ENCODE results near the gene KLHL26.

The KLHL26 gene

DNA sequence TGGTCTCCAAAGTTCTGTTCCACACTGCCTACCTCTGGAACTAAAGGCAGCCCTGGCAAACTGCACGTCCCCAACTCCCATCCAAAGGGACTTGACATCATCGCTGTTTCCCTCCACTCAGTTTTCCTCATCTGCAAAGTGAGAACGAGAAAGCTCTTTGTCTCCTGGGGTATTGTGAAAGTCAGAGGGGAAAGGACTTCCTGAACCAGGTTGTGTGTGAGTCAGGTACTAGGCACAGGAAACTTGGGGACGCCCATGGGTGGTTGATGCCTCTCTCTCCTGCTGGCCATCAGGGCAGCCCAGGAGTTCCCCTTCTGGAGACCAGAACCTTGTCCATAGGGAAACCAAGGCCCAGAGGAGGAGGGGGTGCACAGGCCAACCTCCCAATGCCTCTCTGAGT is 35.0 kb upstream of the KLHL26 start:
- no peak for DNase-seq

DNA sequence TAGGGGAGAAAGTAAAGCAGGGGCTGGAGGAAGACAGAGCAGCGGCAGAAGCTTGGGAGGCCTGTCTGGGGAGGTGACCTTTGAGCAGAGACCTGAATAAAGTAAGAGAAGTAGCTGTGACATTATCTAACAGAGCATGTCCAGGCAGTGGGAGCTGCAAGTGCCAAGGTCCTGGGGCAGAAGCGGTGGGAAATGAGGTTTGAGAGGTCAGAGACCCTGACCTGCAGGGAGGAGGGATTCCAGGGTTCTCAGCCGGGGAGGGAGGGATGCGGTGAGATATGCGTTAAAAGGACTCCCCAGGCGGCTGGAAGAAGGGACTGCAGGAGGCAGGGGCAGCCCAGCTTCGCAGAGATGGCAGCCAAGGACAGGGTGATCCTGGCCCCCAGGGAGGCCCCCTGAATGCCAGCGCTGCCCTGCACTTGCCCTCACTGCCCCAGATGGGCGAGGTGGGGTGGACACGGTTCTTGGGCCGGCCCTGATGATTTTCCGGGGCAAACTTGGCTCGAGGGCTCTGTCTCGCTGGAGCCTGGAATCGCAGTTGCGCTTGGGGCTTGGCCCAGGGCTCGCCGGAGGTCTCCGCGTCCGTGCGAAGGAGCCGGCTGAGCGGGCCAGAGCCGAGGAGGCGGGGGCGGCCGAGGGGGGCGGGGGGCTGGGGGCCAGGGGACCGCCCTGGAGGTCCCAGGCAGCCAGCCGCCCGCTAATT is 33.4 kb upstream of the KLHL26 start:
- DNase-seq, result peak; percentile 48

DNA sequence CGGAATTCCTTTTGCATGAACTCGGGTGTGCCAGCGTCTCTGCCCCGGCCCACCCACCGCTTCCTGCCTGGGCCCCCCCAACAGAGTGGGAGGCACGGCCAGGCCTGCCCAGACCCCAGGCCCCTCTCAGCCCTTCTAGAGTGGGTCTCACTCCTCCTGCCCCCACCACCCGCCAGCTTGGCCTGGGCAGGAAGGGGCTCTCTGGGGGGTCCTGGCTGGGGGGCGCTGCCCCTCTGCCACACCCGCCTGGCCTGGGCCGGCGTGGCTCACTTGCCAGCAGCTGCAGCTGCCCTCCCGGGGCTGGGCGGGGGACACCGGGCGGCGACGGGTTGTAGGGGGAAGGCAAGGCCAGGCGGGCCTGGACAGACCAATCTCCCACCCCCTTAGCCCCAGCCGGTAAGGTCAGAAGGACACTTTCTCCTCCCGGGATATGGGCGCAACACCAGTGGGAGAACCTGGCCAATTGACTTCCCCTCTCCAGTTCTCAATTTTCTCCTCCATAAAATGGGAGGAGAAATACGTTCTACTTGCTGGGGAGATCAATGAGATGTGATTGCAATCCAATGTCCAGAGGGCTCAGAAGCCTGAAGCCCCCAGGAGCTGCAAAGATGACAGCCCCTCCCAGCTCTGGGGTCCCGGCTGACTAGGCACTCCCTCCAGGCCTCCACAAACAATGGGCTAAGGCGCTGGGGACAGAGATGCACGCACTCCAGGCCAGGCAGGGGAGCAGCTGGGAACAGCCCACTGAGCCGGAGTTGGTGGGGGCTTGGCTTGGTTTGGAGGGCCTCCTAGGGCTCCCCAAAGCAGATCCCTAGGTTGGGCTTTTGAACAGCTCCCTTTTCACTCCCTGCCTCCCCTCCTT is 32.6 kb upstream of the KLHL26 start:
- DNase-seq, result no peak

DNA sequence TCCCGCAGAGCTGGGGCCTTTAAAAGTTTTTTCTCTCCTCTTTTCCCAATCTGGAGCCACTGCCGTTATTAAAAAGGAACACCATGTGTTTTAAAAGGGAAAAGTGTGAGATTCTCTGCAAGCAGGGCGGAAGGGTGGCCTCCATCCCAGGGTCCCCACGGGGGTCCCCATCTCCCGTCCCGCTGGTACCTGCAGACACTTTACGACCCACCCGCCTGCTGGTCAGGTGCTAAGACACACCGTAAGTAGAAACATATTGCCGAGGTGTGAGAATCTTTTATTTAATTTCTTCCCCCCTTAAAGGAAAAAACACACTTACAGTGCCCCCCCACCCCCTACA is 32.0 kb upstream of the KLHL26 start:
- no peak for DNase-seq

DNA sequence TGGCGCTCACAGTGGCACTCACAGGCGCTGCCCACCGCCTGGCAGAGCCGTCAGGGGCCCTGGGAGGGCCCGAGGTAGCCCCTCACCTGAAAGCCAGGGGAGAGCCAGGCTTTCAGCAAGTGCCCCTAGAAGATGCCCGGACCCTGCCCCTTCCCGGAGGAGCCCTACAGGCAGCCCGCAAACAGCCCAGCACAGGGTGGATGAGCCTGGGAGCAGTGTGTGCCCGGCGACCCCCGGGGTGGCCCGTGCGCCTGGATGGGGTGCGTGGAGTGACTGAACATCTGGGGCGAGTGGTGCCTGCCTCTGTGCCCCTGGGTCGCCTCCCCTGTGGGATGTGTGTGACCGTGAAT is 31.7 kb upstream of the KLHL26 start:
- no peak for DNase-seq

DNA sequence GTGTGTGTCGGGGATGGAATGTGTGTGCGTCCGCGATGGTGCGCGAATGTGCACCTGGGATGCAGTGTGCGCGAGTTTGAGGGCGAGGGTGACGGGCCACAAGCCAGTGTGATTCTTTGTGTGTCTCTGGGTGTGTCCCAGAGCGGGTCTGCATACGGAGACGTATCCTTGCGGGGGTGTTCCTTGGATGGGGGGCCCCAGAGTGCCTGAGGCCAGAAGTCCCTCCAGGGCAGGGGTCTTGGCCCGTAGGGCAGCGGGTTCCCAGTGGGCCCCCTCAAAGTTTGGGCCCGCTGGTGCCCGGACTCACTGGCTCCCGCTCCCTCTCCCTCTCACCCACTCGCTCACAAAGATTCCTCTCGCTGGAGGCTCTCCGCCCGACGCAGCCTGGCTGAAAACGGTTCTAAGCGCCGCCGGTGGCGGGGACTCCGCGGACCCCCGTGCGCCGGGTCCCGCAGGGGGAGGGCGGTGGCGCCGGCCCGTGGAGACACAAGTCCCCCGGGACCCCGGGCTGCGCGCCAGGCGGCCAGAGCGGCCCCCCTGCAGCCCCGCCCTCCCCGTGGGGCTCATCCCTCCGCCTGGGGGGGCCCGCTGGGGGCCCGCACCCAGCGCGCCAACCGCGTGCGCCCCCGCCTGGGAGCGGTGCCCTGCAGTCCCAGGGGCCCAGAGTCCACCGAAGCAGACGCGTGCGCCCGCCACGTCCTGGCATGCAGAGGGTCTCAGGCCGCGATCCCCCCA is 31.1 kb upstream of the KLHL26 start:
- peak; percentile 25 for DNase-seq

DNA sequence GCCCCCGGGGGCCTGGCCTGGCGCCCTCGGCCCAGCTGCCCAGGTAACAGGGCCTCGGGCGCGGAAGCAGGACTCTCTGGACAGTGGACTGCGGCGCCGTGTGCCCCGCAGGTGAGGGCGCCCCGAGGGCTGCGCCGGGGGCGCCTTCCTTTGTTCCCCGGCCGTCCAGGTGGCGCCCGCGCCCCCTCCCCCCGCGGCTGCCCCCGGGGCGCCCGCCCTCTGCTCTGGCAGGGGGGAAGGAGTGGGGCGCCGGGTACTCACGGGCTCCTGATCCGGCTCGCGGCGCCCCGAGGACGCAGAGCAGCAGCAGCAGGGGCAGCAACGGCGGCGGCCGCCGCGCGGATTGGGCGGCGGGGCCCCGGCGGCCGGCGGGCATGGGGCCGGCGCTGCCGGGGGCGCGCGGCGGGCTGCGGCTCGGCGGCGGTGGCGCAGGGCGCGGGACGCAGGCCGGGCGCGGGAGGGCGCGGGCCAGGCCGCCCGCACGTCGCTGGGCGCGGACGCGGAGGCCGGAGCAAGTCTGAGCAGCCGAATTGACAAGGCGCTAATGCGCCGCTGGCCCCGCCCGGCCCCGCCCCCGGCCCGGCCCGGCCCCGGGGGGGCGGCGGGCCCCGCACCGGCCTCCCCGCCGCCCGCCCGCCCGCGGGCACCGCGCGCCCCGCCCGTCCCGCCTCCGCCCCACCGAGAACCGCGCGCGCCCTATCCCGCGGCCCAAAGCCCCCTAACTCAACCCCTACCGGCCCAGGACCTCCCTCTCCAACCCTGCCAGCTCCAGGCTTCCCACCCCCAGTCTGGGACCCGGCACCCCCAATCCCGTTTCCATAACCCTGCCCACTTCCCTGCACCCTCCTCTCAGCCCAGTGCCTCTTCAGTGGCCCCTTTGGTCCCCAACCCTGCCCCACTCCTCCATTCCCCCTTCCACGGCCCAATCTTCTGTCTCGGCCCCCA is 30.3 kb upstream of the KLHL26 start, which contains the start of gene CRLF1:
Gene CRLF1, minus strand, starts transcription at position 519 of the 945 bp plus-strand sequence. Its CDS starts 143 bp downstream, at position 376.
- no peak for DNase-seq

DNA sequence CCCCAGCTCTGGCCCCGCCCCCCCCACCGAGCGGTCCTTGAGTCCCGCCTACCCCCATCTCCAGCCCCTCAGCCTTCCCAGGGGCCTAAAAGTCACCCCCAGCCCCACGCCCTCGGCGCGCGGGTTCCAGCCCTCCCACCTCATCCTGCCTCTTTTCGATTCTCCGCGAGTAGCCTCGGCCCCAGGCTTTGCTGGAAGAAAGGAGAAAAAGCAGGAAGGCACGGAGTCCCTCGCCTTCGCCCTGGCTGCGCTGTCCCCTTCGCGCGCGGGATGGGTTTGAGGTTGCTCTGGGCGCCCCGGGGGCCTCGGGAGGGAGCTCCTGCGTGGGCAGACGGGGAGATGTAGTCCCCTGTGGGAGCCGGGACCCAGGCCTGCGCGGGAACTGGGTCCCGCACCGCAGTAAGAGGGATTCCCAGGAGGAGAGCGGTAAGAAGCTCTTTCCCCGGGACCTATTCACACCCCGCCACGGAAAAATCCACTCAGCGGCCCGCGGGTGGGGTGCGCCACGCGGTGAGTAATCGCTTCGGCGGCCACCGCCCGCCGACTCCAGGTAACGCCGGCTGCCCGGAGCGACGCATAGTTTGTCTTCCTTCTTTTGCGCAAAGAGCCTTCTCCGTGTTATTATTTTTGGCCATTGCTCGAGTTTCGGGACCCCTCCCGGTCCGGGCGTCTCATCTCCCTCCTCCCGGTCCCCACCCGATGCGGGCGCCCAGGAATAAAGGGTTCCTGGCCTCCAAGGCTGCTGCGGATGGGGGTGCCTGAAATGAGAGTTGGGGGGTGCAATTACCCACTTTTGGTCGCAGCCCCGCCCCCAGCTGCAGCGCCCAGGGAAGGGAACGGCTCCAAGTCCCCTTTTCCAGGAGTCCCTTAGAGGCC is 29.4 kb upstream of the KLHL26 start:
- DNase-seq, result peak; percentile 46

DNA sequence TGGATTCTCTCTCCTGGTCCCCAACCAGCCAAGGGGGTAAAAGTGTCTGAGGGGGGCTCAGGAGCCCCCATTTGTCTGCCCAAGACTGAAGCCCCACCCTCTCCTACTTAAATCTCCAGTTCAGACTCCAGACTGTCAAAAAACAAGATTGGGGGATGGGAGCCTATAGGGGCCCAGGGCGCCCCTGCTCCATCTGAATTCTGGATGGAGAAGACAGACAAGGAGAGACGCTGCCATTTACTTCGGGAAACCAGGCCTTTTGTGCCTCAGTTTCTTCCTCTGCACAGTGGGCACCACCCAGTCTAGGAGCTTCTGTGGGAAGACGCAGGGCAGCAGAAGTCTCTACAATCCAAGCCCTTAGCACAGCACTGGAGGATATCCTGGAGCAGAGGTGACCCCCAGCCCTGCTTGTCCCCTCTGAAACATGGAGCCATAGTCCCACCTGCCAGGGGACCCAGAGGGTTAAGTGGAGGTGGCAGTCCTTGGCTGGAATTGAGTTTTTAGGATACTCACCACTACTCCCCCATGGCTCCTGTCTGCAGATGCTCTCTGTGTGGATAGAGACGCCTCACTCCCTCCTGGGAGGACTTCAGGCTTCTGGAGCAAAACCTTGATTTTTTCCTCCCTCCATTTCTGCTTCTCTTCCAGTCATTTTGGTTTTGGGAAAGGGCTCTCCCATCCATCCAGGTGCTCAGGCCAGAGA is 28.6 kb upstream of the KLHL26 start:
- DNase-seq, result no peak

DNA sequence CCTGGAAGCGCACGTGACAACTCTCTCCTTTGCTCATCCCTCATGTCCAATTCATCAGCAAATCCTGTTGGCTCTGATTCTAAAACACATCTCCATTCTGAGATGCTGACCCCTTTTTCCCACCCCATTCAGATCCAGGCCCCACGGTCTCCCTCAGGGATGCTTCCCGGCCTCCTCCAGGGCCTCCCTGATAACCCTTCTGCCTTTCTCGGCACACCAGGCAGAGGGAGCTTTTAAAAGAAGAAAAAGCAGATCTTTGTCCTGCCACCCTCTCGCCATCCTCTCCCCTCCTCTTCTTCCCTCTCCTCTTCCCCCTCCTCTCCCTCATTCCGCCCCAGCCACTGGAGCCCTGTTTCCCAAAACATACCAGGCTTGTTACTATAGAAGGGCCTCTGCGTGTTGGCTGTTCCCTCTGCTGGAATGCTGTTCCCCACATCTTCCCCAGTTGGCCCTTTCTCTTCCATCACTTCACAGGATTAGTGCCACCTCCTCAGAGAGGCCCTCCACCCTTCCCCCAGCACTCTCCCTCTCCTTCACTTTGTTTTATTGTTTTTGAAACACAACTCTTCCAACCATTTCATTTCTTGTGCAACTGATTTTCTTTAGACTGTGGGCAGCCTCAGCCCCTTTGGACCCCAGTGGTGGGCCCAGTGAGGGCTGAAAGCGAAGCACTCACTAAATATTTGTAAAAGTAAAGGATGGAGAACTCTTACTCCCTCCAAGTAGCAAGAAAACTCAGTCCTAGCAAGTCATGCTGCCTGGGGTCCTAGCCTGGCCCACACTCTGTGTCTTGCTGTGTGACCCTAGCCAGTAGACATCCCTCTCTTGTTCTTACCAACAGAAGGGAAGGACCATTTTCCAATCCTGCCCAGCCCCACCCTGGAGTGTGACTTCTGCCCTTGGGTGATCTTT is 27.8 kb upstream of the KLHL26 start:
- no peak for DNase-seq

DNA sequence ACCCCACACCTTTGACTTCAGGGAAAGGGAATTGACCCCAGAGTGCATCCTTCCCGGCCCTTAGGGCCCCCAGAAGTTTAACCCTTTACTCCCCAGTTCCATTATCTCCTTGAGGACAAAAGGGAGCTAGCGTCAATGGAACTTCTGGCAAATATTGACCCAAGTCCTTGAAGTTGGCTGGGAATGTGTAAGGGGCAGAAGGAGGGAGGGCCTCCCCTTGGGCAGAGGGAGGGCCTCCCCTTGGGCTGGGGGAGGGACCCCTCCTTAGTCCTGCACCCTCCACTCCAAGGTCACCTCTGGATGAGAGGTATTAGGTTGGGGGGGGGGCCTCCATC is 27.1 kb upstream of the KLHL26 start:
- peak; percentile 22 for DNase-seq

DNA sequence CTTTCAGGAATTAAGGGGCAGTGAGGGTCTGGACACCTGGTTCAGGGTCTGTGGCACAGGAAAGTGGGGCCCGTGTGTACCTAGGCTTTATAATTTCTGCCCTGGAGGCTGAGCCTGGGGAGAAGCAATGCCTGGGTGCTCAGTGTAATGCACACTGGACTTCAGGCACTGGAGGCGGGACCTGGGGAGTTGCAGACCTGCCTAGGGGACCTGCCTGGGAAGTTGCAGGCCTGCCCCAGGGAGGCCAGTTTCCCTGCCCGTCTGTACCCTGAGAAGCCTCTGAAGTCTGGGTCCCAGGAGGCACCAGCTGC is 26.6 kb upstream of the KLHL26 start:
- peak; percentile 44 for DNase-seq

DNA sequence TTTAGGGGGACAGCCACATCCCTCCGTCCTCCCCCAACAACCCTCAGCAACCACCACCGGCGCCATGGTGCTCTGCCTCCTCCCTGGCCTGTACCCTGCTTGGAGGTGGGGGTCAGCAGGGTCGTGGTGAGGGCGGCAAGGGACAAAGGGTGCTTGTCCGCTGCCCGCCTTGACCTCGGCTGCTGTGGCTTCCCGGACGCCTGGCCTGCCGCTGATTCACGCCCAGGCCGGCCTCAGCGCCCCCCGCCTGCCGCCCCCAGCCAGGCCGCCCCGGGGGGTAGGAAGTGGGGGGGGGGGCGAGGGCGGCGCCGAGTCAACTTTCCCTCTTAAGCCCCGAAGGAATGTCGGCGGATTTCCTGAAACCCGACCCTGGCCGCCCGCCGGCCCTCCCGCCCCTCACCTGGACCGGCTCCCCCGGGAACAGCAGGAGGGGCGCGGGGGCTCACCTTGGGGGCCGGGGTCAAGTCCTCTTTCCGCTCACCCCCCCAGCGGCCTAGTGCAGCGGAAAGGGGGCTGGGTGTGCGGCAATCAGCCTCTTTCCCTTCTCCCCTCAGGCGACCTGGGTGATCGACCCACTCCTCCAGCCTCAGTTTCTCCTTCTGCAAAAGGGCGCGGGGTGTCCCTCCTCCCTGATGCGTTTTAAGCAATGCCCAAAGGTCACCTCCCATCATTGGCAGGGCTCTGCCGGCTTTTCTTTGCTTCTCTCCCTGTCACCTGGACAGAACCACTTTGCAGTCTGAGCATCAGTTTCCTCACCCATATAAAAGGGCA is 26.1 kb upstream of the KLHL26 start:
- DNase-seq, result no peak

DNA sequence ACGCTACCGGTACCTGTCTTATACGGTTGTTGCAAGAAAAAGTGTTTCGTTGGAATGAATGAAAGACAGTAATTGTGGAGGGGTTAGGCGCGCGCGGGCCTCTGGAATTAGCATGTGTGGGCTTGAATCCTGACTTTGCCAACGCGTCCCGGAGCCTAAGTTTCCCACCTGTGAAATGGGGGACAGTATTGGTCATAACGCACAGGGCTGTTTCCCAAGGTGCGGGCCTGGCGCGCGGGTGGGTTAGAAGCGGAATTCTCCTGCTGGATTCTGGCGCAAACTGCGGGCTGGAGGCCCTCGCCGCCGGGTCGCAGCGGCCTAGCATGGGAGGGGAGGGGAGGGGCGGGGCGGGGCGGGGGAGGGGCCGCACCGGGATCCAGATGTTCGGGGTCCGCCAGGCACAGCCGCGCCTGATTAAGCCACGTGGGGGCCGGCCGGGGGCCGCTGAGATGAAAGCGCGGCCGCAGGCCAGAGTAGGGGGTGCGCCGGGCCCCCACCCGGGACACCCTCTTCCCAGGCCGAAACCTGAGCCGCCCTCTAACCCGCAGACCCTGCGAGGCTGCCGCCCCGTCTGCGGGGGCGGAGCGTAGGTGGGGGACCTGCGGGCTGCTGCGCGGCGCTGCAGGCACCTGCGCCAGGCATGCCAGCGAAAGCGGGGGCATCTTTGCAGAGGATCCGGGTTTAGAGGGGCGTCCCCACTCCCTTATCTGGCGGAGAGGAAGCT is 25.3 kb upstream of the KLHL26 start:
- peak; percentile 57 for DNase-seq

DNA sequence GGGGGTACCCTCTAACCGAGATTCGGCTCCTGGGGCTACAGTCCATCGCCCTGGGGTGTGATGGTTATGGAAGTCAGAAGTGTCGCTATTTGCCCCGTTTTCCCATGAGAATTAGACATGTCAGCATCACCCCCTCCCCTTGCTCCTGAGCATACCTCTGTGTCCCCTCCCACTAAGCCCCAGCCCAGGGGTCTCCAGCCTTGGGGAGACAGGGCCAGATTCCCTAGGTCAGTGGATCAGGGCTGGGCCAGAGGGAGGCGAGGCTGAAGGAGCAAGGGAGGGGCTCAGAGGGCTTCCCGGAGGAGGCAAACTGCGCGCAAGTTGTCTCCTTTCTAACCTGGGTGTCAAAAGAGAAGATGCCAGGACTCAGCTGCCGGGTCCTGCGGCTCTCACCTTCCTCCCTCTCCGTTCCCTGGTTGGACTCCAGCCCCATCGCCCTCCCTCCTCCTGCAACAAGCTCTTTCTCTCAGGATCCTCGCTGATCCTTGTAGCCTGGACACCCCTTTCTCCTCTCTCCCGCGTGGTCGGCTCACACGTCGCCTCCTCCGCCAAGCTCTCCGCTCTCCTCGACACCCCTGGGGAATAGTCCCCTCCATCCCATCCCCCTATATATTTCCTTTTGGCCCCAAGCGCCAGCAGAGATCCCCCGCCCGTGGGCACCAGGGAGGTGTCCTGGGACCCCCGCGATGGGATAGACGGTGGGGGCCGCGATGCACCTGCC is 24.6 kb upstream of the KLHL26 start:
- peak; percentile 40 for DNase-seq

DNA sequence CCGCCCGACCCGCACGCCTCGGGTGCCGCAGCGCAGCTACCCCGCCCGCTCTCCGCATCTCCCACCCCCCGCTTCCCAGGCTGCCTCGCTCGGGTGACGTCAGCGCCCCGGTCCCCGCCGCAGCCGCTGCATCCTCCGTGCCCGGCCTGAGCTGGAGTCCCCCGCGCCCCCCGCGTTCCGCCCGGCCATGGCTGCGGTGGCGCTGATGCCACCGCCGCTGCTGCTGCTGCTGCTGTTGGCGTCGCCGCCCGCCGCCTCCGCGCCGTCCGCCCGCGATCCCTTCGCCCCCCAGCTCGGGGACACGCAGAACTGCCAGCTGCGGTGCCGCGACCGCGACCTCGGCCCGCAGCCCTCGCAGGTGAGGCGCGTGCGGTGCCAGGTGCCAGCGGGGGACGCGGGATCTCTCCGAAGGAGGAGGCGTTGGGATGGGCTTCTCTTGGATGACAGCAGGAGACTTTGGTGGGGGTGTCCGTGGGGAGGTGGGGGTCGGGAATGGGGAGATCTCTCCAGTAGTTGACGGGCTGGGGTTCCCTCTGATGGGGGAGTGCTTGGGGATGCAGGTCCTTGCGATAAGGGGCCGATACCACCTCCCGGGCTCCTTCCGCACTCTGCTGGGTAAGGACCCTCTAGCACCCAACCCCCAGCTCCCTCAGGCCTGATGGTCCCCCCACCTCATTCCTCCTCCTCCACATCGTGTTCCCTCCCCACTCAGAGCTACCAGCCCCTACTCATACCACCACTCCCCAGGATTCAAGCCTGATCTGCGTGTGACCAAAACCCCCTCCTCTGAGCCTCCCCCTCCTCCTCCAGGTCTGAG is 23.8 kb upstream of the KLHL26 start, which contains the start of gene TMEM59L:
Gene TMEM59L, plus strand, starts transcription at position 99 of the 817 bp plus-strand sequence. Its CDS starts 89 bp downstream, at position 188.
- DNase-seq, result peak; percentile 36
